ENCODE data around the gene TSPAN31.
A peak's percentile ranks its signal among the peaks of the same experiment; 100 is the strongest.

Gene TSPAN31

GRCh38 chr12:57767876-57768275 lies 23.0 kb downstream of the TSPAN31 start:
- Histone ChIP-seq H3K4me1 (peaks cover 0 to 44% (median 39%) of the 10 kb centered on the region in 4 donors), H3K36me3 (peaks cover 0 to 17% (median 12%) of the 10 kb centered on the region in 3 donors), H3K9me3 (no peaks in the 10 kb centered on the region), H3K27ac (no peak overlapping the region), H3K4me3 (no peak overlapping the region), H3K27me3 (peaks cover 0 to 33% of the 10 kb centered on the region in 2 donors)
- intact Hi-C loops (cut with DNase I; ENCODE audit: low total_unique reads) = no loop called here
- TF ChIP-seq CTCF (IDR thresholded peaks at IDR 0.05) = no peak
- DNase-seq = peak in 1 of 2 donors; percentile 42

- peaks cover 0 to 17% (median 12%) of the 10 kb centered on the region in 3 donors for H3K36me3 ChIP-seq
- intact Hi-C loops (cut with DNase I; ENCODE audit: low total_unique reads) = no loop called here
These were observed 24.8 kb downstream of the TSPAN31 start for GRCh38 chr12:57769594-57769993.

GRCh38 chr12:57770734-57771133 lies 25.9 kb downstream of the TSPAN31 start:
- Histone ChIP-seq H3K9me3 (no peaks in the 10 kb centered on the region), H3K27ac (peak overlapping the region in 1 of 2 donors; percentile 91), H3K27me3 (peaks cover 0 to 5% of the 10 kb centered on the region in 2 donors), H3K4me1 (peaks cover 0 to 38% (median 32%) of the 10 kb centered on the region in 4 donors), H3K36me3 (peaks cover 0 to 23% (median 12%) of the 10 kb centered on the region in 3 donors), H3K4me3 (no peak overlapping the region)
- peak in 1 of 2 donors; percentile 46 for DNase-seq
- TF ChIP-seq CTCF (IDR thresholded peaks at IDR 0.05) = no peak
- intact Hi-C loops (cut with DNase I; ENCODE audit: low total_unique reads) = no loop called here

More at GRCh38 chr12:57769594-57769993, 24.8 kb downstream of the TSPAN31 start:
- TF ChIP-seq CTCF (IDR thresholded peaks at IDR 0.05) = no peak
- Histone ChIP-seq H3K4me3 (no peak overlapping the region), H3K27me3 (peaks cover 0 to 16% of the 10 kb centered on the region in 2 donors), H3K4me1 (peaks cover 0 to 50% (median 43%) of the 10 kb centered on the region in 4 donors), H3K9me3 (no peaks in the 10 kb centered on the region), H3K27ac (no peak overlapping the region)
- no peak for DNase-seq

GRCh38 chr12:57771236-57771872 lies 26.5 kb downstream of the TSPAN31 start:
- no peaks in the 10 kb centered on the region for H3K9me3 ChIP-seq
- no peak for TF ChIP-seq CTCF (IDR thresholded peaks at IDR 0.05)
- H3K27ac ChIP-seq = peak overlapping the region; percentile 91 to 92
- H3K4me1 ChIP-seq = peaks cover 0 to 32% (median 25%) of the 10 kb centered on the region in 4 donors
- intact Hi-C loops (cut with DNase I; ENCODE audit: low total_unique reads) = no loop called here
- peak overlapping the region; percentile 68 to 90 for H3K4me3 ChIP-seq
- peak; percentile 88 to 91 for DNase-seq
- no peaks in the 10 kb centered on the region for H3K27me3 ChIP-seq
- peaks cover 0 to 29% (median 12%) of the 10 kb centered on the region in 3 donors for H3K36me3 ChIP-seq

- DNase-seq = peak; percentile 96 to 97
- H3K36me3 ChIP-seq = peaks cover 0 to 31% (median 12%) of the 10 kb centered on the region in 3 donors
- TF ChIP-seq CTCF (IDR thresholded peaks at IDR 0.05) = no peak
- intact Hi-C loops (cut with DNase I; ENCODE audit: low total_unique reads) = no loop called here
- H3K9me3 ChIP-seq = no peaks in the 10 kb centered on the region
- H3K4me1 ChIP-seq = peaks cover 0 to 26% (median 20%) of the 10 kb centered on the region in 4 donors
- no peaks in the 10 kb centered on the region for H3K27me3 ChIP-seq
- H3K27ac ChIP-seq = peak within 1 kb of the TSS; percentile 91 to 92
- H3K4me3 ChIP-seq = peak within 1 kb of the TSS; percentile 68 to 90
These were observed 27.1 kb downstream of the TSPAN31 start, which contains the start of gene METTL1 for GRCh38 chr12:57771873-57772428. Gene METTL1, minus strand, starts transcription at chr12:57772105. Its CDS starts 22 bp downstream, at chr12:57772083.

All from tibial artery (tissue), 4 donors.